Activated T-helper 9 cell treated with anti-CD3 and anti-CD28 coated beads, Interleukin-2, amount 50 U/mL, for 16 hours (primary cell): ENCODE results near the gene MAP1LC3B2.

Experiments
- DNase-seq: peaks from one replicate; pipeline ENCODE4 v3.0.0-alpha.2; 2020; ENCODE audit warnings: low read depth

The MAP1LC3B2 gene

DNA sequence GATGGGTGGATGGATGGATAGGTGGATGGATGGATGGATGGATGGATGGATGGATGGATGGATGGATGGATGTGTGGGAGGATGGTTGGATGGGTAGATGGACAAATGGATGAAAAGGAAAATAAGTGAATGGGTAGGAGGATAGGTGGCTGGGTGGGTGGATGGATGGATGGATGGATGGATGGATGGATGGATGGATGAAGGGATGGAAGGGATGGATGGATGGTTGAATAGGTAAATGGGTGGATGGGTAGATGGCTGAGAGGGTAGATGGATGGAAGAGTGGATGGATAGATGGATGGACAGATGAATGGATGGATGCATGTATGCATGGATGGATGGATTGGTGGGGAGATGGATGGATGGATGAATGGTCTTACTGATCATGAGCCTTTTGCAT lies 36.5 kb downstream of the MAP1LC3B2 start:
- no peak for DNase-seq

DNA sequence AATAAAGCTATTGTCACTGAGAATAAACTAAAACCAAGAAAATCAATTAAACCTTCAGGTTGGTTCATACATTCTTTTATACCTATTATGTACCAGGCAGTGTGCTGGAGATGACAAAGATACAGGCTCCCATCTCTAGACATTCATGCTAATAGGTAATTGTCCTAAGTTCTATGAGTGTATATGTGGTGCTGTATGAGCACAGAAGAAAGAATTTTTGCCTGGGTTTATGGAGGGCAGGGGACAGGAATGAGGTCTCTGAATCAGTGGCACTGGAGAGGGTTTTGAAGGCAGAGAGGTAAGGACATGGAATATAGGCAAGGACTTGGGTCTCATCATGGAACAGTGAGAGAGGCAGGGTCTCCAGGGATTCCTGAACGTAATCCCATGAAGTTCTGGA lies 38.7 kb downstream of the MAP1LC3B2 start:
- DNase-seq, result no peak

DNA sequence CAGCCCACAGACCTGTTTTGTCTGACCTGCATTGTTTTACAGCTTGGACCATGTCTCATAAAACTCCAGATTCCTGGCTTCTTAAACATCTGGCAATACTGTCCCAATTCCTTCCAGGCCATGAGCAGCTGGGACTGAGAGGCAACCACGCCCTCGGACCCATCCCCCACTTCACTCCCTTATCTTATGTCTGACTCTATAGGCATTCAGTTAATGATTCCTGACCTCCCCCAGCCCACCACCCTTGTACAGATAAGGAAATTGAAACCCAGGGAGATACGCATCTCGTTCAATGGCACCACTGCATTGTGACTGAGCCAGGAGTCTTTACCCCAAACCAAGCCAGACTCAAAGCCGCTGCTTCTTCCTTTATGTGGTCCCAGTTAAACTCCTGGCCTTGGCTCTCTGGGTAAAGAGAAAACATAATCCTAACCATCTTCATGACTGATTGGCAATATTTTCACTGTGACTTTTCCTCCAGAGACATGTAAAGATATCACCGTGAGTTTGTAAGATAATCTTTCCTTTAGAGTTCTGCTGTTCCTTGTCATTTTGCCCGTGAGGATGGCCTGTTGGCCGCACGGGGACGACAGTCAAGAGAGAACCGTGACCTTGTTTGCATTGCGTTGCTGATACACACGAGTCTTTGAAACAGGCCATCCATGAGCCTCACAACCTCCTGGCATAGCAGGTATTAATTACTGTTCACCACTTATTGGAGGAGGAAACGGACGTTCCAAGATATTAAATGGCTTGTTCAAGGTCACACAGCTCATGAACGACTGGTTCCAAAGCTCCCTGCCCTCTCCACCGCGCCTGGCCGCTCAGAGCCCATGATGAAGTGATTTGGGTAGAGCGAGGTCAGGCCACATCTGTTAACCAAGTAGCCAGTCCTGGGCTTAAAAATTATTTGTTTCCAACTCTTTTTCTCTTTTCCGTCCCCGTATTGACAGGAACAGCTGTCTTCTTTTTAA lies 39.4 kb downstream of the MAP1LC3B2 start:
- no peak for DNase-seq

DNA sequence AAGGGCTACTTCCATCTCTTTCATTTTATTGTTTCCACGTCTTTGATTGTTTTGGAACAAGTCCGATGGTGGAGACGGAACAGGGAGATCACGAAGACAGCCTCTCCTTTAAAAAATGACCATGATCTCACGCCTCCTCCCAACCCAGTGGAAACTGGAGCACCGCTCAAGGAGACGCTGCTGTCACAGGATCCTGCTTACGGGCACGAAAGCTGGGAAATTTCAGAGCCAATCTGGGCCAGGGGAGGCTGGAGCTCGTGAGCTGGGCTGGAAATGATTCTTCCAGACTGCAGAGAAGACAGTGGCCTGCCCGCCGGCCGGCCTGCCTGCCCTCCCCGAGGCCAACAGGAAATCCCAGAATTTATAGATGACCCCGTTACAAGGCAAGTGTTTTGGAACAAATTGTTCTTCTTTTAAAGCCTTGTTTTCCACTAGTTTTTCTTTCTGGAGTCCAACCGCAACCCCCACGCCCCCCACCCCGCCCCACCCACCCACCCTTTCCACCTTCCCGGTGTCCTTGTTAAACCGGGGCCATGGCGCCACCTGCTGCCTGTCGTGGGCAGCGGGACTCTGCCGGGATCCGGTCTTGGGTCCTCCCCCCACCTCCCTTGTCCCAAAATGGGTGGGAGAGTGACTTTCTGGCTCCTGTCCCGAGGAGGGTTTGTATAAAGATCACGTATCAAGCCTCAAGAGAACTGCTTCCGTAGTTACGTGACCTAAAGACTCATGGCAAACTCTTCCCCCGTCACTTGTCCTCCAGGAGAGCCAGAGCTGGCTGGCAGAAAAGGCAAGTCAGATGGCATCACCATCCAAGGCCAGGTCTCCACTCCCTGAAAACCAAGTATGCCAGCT lies 40.3 kb downstream of the MAP1LC3B2 start:
- DNase-seq, result peak; percentile 47

DNA sequence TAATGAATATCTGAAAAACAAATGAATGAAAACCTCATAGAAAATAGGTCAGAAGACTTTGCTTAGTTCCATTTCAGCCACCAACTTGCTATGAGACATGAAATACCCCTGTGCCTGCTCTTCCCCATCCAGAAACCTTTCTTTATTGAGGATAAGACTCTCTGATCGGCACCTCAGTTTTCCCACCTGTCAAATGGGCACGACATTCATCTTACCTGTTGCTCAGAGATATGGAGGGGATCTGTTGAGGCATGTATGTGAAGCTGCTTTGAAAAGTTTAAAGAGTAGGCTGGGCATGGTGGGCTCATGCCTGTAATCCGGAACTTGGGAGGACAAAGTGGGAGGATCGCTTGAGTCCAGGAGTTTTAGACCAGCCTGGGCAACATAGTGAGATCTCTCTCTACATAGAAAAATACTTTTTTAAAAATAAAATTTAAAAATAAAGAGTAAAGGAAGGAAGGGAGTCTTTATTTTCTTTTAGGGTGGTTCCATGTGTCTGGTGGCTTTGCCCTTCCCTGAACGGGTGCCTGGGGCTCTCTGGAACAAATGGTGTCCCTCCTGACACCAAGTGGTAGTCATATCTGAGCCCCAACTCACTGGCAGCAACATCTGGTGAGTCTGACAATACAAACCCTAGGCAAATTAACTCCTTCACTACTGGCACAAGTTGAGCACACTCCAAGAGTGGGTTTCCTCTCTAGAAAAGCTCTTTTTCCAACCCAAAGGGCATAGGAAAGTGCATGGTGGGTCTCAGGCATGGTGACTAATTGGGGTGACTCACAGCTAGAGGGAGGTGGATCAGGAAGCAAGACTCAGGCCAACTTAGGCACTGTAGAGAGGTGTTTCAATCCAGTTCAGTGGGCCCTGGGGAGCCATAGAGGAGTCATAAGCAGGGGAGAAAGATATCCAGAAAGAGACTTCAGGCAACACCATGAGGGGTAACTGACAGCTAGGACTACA lies 42.1 kb downstream of the MAP1LC3B2 start:
- DNase-seq, result no peak

DNA sequence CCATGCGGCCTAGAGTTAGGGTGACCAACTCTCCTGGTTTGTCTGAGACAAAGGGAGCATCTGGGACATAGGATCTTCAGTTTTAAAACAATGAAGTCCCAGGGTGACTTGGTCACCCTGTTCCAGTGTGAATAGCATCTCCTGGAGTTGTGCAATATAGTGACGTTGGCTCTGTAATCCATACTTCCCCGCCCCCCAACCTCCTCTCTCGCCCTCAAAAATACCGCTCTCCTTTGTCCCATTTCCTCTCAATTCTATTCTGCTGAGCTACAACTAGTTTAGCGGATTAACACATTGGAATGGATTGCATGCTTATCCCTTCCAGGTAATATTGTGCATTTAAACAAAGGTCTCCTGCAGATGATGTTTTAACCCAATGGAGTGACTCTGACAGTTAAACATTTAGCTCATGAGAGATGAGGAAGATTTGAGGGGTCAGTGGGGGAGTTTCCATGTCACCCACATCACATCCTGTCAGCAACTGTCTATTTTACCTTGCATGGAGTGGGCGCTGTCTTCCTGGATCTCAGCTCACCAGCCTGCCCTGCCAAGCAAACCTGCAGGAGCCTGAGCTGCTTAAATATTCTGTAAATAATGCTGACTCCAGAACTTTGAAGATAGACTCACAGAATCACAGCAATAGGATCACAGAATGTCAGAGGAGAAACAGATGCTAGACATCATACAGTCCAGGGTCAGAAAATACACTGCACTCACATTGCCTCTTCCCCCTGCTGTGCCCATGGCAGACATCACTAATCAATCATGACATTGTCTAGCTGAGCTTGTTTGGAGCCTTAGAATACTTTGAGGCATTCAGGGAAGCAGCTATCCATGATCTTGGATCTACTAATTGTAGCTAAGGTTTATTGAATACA lies 43.0 kb downstream of the MAP1LC3B2 start:
- no peak for DNase-seq

DNA sequence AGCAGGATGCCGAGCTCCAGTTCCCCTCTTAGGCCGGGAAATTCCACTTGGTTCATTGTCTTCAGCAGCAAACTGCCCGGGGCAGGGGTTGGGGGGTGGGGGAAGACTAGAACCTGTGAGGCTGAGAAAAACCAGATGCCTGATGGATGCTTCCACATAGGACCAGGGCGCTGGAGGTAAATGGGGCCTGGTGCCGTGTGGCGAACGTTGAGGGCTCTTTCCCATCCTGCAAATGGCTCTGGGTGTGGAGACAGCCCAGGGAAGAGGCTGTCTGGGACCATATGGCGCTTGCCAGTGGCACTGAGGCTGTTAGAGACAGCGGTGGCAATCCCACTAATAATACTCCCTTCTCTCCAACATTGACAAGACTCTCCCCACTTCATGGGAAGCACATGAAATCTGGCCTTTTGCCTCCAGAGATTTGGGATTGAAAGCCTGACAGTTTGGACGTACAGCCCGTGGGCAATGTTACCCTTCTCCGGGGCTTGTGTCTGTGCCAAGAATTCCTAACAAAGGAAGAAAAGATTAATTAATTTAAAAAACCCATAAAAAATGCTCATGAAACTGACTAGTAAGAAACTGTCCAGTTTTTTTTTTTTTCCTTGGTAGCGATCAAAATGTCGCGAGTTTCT lies 44.5 kb downstream of the MAP1LC3B2 start:
- DNase-seq, result no peak

DNA sequence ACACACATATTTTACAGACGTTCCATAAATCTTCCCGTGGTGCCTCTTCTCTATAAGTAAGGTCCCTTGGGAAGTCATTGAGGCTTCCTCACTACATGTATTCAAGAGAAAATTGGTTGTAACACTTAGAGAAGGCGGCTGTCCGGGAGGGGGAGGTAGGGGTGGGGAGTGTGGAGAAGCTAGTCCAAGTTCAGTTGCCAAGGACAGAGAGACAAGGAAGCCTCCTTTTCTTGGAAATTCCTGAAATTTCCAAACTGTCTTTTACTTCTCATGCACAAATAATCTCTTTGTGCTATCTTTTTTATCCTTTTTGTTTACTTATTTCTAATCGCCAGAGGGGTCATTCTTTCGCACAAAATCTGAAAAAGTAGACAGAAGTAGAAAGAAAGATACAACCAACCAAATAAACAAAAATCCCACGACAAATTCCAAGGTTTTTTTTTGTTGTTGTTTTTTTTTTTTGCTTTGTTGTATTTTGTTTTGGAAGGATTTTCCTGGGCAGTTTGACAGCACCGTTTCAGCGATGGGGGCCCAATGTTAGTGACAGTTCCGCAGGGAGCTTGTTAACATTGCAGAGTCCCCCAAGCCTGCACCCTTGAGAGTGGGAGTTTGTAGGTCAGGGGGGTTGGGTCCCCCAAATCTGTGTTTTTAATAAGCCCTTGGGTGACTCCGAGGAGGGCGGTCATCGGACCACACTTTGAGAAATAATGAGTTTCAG lies 45.2 kb downstream of the MAP1LC3B2 start:
- no peak for DNase-seq

DNA sequence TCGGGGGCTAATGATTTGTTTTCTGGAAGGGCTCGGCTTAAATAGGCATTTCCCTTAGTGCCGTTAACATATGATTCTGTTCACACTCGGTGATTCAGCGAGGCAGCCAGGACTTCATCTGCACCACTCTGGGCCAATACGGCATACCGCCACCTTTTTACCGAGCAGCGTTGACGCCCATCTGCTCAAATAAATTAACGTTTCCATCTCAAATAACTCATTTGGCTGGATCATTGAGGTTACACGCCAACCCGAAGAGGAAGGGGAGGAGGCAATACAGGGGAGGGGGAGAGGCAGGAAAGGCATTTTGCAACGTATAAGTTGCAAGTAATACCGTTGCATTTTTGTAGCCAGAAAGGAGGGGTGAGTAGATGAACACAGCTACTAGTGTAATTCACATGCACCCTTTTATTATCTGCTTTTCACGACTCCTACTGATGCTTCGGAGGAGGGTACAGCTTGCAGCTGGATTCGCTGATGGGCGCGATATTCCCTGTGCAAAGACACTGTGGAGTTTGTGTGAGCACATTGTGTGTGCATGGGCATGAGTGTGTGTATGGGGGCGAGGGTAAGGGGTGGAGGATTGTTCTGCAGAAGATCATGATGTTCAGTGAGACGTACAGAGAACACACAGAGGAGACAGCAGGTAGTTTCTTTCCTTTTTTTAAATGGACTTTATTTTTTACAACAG lies 45.9 kb downstream of the MAP1LC3B2 start:
- DNase-seq, result no peak

DNA sequence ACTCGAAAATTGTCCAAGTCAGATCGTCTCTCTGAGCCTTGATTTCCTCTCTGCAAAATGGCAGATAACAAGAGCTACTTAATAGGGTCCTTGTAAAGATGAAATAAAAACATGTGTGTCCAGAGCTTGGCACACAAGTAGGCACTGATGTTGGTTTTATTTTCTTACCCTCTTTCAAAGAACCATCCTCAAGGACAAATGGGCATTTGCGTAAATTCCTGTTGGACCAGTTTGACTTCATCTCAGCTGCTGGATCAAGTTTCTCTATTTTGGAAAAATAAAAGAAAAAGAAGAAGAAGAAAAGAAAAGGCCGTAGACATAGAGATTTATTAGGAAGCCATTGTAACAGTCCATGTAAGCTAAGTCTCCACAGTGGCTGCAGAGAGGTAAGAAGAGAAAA lies 47.2 kb downstream of the MAP1LC3B2 start:
- DNase-seq, result no peak

DNA sequence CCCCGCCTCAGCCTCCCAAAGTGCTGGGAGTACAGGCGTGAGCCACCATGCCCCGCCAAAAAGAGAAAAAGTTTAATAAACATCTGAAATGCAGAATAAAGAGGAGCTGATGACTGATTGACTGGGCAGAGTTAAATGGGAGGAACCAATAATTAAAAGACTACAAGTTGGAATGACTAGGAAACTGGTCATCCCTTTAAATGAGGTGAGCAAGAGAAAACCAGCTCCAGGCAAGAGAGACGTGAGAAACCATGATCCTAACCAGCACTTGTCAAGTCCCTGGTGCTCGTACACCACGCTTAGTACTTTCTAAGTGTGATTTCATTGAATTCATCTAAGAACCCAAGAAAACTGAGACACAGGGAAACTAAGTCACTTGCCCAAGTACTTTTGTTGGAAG lies 47.9 kb downstream of the MAP1LC3B2 start:
- DNase-seq, result no peak

DNA sequence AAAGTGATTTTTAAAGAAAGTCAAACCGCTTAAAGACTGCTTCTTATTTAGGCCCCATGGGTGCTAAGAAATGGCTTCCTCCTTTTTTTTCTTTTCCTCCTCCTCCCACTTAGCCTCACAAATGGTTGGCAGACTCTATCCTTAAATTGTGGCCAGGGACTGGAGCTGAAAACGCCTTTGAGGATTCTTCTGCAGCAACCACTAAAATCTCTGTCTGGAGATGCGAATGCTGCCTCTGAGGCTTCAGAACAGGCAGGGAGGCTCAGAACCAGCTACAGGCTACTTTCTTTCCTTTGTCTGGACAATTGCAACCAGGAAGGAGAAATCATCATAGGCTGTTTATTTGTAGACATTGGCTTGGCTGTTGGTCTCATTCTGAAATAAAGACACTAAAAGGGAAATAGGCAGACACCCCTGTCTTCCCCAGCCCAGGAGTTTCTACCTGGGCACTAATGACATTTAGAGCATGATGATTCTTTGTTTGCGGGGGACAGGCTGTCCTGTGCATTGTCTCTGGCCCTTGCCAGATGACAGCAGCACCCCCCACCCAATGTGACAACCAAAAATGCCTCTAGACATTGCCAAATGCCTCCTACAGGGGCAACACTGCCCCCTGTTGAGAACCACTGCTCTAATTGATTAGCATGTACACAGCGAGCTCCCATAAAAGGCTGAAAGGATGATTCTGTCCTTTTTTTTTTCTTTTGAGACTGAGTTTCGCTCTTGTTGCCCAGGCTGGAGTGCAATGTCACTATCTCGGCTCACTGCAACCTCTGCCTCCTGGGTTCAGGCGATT lies 50.3 kb downstream of the MAP1LC3B2 start:
- DNase-seq, result no peak

DNA sequence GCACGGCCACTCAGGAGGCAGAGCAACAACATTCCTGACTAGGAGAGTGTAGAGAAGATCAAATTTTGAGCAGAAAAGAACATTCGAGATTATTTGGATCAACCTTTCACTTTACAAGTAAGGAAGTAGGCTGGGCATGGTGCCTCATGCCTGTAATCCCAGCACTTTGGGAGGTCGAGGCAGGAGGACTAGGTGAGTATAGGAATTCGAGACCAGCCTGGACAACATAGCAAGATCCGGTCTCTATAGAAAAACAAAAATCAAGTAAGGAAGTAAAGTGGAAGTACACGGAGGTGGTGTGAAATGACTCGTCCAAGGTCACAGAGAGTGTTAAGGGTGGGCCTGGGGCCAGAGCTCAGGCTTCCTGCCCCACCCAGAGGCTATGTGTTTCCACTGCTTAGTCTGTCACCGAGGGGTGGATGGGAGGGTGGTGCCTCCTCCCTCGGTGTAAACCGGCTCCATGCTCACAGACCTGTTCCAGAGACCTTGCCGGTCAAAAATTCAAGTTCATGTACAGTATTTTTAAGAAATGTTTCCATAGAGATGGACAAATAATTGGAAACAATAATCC lies 51.9 kb downstream of the MAP1LC3B2 start:
- no peak for DNase-seq

DNA sequence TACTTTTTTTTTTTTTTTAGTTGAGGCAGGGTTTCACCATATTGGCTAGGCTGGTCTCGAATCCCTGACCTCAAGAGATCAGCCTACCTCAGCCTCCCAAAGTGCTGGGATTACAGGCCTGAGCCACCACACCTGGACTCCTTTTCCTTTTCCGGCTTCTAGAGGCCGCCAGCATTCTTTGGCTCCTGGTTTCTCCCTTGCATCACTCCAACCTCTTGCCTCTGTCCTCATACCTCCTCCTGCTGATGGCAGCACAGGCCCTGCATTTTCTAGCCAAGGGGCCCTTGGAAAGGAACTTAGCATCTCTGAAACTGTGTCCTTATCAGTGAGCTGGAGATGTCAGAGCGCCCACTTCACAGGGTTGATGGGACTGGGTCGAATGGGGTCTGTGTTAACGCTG lies 53.3 kb downstream of the MAP1LC3B2 start:
- DNase-seq, result no peak

DNA sequence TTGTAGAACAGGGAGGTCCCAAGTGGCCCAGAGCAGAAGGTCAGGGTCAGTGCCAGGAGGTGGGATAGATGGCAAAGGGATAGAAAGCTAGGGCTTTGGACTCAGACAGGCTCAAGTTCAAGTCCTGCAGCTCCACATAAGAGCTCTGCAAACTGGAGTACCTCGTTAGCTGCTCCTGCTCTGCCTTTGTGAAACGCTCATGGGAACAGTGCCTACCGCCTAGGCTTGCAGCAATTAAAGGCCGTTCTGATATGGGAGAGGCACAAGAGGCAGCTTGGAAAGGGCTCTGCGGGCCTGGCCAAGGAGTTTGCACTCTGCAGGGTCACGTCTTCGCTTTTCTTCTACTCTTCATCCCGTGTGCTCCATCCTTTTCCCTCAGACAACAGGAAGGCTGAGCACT lies 54.1 kb downstream of the MAP1LC3B2 start:
- no peak for DNase-seq

DNA sequence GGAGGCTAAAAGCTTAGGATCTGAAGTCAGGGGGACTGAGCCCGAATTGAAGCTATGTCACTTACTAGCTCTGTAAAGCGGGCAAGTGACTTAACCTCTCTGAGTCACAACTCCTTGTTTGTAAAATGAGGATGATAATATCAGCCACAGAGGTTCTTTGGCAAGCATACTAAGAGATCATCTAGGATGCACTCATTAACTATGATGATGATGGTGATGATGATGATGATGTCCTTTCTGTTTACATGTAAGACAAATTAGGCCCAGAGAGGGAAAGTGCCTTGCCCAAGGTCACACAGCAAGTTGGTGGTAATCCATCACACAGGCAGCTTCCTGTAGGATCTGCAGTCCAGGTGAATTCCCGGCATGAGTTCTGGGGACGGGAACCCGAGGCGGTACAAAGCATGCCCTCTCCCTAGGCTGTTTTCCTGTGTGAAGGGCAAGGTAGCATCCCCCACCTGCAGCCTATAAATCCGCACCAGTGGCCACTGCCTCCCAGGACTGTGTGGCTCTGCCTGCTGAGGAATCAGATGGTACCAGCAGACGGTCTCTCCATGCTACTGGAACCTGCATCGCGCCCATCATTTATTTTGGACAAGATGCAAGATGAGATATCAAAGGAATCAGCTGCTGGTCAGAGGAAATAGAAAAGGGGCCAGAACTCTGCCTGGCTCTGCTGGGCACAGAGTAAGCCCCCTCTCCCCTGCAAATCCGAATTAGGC lies 55.2 kb downstream of the MAP1LC3B2 start:
- no peak for DNase-seq
